Measurements from ENCODE around the gene SCFD2.

Gene SCFD2

DNA sequence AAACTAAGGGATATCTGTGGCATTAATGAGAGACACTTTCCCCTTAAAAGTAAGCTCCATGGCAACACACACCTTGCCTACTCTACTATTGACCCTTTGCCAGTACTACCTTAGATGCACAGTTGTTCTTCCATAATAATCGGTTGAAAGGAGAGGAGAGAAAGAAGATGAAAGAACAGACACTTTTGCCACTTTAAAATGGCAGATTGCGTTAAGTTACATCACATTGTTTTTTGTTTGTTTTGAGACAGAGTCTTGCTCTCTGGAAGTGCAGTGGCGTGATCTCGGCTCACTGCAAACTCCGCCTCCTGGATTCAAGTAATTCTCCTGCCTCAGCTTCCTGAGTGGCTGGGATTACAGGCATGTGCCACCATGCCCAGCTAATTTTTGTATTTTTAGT is 239.8 kb downstream of the SCFD2 start:
- DNase-seq (ENCODE audit: low read depth): no peak
- H3K4me3 ChIP-seq (ENCODE audit: low read length): no peak overlapping the region
- TF ChIP-seq, protein P1, sequence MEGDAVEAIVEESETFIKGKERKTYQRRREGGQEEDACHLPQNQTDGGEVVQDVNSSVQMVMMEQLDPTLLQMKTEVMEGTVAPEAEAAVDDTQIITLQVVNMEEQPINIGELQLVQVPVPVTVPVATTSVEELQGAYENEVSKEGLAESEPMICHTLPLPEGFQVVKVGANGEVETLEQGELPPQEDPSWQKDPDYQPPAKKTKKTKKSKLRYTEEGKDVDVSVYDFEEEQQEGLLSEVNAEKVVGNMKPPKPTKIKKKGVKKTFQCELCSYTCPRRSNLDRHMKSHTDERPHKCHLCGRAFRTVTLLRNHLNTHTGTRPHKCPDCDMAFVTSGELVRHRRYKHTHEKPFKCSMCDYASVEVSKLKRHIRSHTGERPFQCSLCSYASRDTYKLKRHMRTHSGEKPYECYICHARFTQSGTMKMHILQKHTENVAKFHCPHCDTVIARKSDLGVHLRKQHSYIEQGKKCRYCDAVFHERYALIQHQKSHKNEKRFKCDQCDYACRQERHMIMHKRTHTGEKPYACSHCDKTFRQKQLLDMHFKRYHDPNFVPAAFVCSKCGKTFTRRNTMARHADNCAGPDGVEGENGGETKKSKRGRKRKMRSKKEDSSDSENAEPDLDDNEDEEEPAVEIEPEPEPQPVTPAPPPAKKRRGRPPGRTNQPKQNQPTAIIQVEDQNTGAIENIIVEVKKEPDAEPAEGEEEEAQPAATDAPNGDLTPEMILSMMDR (conservative IDR thresholded peaks at IDR 0.05; ENCODE audit: low read length): no peak

DNA sequence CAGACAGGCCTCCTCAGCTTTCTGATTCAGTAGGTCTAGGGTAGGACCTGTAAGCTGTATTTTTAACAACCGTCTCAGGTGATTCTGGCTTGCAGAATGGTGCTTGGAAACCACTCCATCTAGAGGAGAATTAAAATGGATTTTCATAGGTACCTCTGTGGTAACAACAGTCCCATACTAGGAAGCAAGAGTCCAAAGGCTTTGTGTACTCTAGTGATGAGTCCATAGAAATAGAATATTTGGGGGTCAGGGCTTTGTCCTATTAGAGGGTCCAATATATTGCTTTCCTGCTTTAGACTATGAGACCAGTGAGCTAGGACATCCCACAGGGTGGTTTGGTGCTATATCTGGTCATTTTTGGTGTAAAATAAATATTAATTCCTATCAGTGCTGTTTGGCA is 242.0 kb downstream of the SCFD2 start:
- no peak for DNase-seq (ENCODE audit: low read depth)
- TF ChIP-seq, protein P1 (conservative IDR thresholded peaks at IDR 0.05; ENCODE audit: low read length): no peak
- H3K4me3 ChIP-seq (ENCODE audit: low read length): no peak overlapping the region

DNA sequence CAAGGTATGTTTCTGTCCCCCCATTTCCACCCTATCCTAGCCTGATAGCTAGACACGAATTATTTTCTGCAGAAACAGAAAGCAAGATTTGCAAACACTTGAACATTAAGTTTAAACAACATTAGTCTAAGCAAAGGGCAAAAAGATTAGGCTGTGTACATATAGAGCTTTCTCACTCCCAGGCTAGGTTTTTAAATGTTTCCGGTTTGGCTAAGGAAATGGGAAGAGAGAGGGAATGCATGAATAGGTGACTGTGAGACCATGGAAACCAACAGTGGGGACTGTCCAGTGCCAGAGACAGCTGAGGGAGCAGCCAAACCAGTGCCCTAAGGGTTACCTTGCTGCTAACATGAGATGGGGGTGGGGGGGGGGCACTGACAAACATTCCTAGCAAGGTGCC is 242.7 kb downstream of the SCFD2 start:
- TF ChIP-seq, protein P1 (conservative IDR thresholded peaks at IDR 0.05; ENCODE audit: low read length): no peak
- H3K4me3 ChIP-seq (ENCODE audit: low read length): no peak overlapping the region
- DNase-seq (ENCODE audit: low read depth): no peak

DNA sequence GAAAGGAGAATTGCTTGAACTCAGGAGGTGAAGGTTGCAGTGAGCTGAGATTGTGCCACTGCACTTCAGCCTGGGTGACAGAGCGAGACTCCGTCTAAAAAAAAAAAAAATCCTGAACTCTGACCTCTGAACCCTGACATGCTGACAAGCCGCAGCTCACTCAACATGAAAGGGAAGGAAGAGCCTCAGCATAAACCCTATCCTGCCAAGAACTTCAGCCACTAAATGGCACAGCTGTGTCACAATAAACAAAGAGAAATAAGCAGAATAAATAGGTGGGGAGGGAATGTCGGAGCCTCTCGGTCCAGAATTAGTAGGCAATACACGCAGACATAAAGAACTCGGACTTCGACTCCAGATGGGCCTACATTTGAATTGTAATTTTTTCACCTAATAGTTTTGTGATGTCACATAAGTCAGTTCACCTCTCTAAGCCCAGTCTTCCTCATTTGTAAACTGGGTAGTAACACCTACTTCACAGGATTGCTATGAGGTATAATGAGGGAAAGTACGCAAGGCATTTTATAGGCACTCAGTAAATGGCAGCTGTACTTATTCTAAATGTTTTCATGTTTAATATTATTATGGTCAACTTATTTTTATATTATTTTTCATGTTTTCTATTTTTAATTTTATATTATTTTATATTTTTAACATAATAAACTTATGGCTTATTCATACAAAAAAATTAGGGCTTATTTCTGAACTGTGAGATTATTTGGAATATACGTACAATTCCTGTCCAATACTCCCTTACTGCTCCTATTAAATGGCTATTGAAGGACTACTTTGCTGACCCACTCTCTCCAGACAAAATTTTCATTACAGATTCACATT is 243.4 kb downstream of the SCFD2 start:
- no peak for DNase-seq (ENCODE audit: low read depth)
- no peak overlapping the region for H3K4me3 ChIP-seq (ENCODE audit: low read length)
- TF ChIP-seq, protein P1 (conservative IDR thresholded peaks at IDR 0.05; ENCODE audit: low read length): no peak

DNA sequence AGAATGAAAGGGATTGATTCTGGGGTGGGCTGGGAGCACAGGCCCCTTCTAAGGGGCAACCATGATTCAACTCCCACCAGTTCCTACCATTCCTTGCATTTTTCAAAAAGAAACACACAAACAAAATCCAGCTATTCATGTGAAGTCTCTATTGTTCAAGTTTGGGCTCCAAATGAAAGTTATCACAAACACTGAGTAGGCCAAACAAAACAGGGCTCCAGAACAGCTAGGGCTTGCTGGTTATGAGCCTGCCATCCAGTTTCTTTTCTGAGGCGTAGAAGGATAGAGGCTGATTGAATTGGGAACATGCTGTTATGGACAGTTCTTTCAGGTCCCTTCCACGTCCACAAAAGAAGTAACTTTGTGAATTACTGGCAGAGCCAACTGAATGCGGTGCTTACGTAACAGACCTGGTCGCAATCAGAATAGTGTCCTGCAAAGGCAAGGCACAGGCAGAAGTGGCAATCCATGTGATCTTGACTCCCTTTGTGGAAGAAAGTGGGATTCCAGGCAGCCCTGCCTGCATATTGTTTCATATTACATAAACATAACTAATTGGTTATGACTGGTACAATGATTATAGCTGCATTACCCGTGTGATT is 244.5 kb downstream of the SCFD2 start:
- DNase-seq (ENCODE audit: low read depth): no peak
- TF ChIP-seq, protein P1 (conservative IDR thresholded peaks at IDR 0.05; ENCODE audit: low read length): no peak
- no peak overlapping the region for H3K4me3 ChIP-seq (ENCODE audit: low read length)

DNA sequence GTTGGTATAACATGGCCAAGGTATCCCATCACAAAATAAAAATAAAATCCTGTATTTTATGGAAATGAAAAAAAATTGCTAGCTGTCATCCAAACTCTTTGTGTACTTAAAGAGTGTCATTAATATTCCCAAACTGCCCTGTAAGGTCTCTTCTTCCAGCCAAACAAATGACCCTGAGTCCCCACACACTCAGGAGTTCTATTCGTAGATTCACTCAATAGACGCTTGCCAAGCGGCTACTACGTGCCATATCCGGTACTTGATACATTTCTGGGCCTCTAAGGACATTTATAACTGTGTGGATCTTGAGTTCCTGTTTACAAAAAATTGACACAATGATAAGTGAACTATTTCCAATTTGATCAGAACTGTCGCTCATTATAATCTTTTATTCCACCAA is 245.1 kb downstream of the SCFD2 start:
- TF ChIP-seq, protein P1 (conservative IDR thresholded peaks at IDR 0.05; ENCODE audit: low read length): no peak
- no peak for DNase-seq (ENCODE audit: low read depth)

DNA sequence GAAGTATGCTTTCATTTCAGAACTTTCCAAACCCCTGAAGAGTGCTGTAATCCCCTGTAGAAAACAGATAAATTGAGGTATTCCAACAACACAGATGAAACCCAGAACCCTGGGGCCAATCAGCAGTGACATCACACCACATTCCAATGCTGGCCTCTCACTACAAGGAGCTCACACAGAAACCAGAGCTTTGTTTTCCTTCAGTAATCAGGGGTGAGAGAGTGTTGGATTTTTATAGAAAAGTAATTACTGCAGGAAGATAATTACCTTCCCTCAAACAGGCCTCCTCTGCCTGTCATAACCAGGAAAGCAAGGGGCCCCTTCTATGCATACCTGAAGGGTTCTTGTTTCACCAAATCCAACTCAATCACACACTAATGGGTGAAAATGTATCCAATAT is 246.2 kb downstream of the SCFD2 start:
- peak; percentile 77 for DNase-seq (ENCODE audit: low read depth)
- TF ChIP-seq, protein P1 (conservative IDR thresholded peaks at IDR 0.05; ENCODE audit: low read length): no peak
- H3K4me3 ChIP-seq (ENCODE audit: low read length): no peak overlapping the region

More for the DNA sequence above, 245.1 kb downstream of the SCFD2 start:
- no peak overlapping the region for H3K4me3 ChIP-seq (ENCODE audit: low read length)

Data from AG10803 (cell line).